ENCODE results near the gene PGBD1.

- TF ChIP-seq EP300 (IDR thresholded peaks at IDR 0.05) = no peak
- TF ChIP-seq CTCF (IDR thresholded peaks at IDR 0.05) = no peak
These were observed 42.5 kb downstream of the PGBD1 start for GRCh38 chr6:28323813-28324424.

All from suprapubic skin (tissue), 3 donors.